Tibial nerve (tissue), 3 donors: ENCODE measurements around the gene ISLR.

Experiments used
- CTCF ChIP-seq, 5 experiments: fragments of 200-600 bp in 3 of 5; fragments of 450-650 bp in 2 of 5; sonication (generic) in 3 of 5; IDR thresholded peaks; one replicate each; pipeline ENCODE4 v1.5.1; 2016 to 2019; ENCODE audit warnings: antibody characterized with exemption in 5 of 5, mild to moderate bottlenecking in 3 of 5, moderate library complexity in 2 of 5
- POLR2A ChIP-seq, 2 donors: fragments of 450-650 bp; IDR thresholded peaks; one replicate each; pipeline ENCODE4 v1.6.1; 2017; ENCODE audit warnings: antibody characterized with exemption in 2 of 2, mild to moderate bottlenecking in 2 of 2, moderate library complexity in 2 of 2

- no peak for TF ChIP-seq CTCF (IDR thresholded peaks at IDR 0.05)
- TF ChIP-seq POLR2A (IDR thresholded peaks at IDR 0.05) = no peak
Observed at GRCh38 chr15:74141591-74141990, 31.9 kb upstream of the ISLR start.
